ENCODE measurements around the gene SYS1.

- TF ChIP-seq POLR2A (IDR thresholded peaks at IDR 0.05) (no peak), CTCF (IDR thresholded peaks at IDR 0.05) (no peak), POLR2AphosphoS5 (IDR thresholded peaks at IDR 0.05) (peak; percentile 15)
Measured at GRCh38 chr20:45410887-45411286, 47.9 kb downstream of the SYS1 start.

Measured in prostate gland (tissue), 2 donors.